ENCODE measurements around the gene LIM2.

DNA sequence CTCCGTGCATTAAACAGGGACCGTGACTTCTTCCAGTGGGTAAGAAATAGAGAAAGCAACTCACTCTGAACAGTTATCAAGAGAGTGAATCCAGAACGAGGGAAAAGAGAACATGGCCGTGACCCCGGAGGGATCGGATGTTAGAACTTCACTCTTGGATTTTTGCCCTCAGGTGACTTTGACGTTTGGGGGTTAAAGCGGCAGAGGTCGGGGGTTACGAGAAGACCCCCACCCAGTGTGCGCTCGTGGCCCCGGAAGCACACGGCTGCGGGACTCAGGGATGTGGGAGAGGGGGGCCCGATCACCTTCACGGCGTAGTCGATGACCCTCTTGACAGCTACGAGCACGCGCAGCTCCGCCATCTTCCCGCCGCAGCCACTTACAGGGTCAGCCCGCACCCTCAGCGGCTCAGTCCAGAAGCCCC, 21.8 kb downstream of the LIM2 start, which contains the start of gene ETFB:
- TF ChIP-seq, protein P1, sequence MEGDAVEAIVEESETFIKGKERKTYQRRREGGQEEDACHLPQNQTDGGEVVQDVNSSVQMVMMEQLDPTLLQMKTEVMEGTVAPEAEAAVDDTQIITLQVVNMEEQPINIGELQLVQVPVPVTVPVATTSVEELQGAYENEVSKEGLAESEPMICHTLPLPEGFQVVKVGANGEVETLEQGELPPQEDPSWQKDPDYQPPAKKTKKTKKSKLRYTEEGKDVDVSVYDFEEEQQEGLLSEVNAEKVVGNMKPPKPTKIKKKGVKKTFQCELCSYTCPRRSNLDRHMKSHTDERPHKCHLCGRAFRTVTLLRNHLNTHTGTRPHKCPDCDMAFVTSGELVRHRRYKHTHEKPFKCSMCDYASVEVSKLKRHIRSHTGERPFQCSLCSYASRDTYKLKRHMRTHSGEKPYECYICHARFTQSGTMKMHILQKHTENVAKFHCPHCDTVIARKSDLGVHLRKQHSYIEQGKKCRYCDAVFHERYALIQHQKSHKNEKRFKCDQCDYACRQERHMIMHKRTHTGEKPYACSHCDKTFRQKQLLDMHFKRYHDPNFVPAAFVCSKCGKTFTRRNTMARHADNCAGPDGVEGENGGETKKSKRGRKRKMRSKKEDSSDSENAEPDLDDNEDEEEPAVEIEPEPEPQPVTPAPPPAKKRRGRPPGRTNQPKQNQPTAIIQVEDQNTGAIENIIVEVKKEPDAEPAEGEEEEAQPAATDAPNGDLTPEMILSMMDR (IDR thresholded peaks at IDR 0.05; ENCODE audit: low read depth, low read length) = no peak
- TF ChIP-seq MYC (IDR thresholded peaks at IDR 0.05; ENCODE audit: low read depth, low read length) = no peak

Data from NB4 (cell line).